ENCODE results near the gene RANBP17.

- TF ChIP-seq, protein P1, sequence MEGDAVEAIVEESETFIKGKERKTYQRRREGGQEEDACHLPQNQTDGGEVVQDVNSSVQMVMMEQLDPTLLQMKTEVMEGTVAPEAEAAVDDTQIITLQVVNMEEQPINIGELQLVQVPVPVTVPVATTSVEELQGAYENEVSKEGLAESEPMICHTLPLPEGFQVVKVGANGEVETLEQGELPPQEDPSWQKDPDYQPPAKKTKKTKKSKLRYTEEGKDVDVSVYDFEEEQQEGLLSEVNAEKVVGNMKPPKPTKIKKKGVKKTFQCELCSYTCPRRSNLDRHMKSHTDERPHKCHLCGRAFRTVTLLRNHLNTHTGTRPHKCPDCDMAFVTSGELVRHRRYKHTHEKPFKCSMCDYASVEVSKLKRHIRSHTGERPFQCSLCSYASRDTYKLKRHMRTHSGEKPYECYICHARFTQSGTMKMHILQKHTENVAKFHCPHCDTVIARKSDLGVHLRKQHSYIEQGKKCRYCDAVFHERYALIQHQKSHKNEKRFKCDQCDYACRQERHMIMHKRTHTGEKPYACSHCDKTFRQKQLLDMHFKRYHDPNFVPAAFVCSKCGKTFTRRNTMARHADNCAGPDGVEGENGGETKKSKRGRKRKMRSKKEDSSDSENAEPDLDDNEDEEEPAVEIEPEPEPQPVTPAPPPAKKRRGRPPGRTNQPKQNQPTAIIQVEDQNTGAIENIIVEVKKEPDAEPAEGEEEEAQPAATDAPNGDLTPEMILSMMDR (IDR thresholded peaks at IDR 0.05; ENCODE audit: low read length): no peak
- TF ChIP-seq EZH2 (optimal IDR thresholded peaks at IDR 0.05; ENCODE audit: low read depth, low read length): no peak
These were observed 259.8 kb downstream of the RANBP17 start for GRCh38 chr5:171121638-171122037.

Measured in MM.1S (cell line).